ENCODE results near the gene SYNGR4. TPM values are rescaled to one million over a fixed set of nuclear protein-coding genes. Genes with fewer than 3 reads are reported as not detected.

The SYNGR4 gene
- total and polyA plus RNA-seq, 2 experiments from 2014 or later, result 0.57 TPM; not detected in 1

GRCh38 chr19:48346191-48346590 lies 18.0 kb upstream of the SYNGR4 start:
- H3K27me3 ChIP-seq, result no peaks in the 10 kb centered on the region
- H3K27ac ChIP-seq, result no peak overlapping the region
- peak in 1 of 2 donors; percentile 54 for DNase-seq (ENCODE audit: low read depth in 1 of 2, low spot score in 1 of 2)
- H3K4me3 ChIP-seq, result no peak overlapping the region
- TF ChIP-seq CTCF (IDR thresholded peaks at IDR 0.05; ENCODE audit: low read depth, low read length), result no peak
- H3K36me3 ChIP-seq, result no peaks in the 10 kb centered on the region
- no peaks in the 10 kb centered on the region for H3K9me3 ChIP-seq (ENCODE audit: low read depth)
- H3K4me1 ChIP-seq (ENCODE audit: low read depth), result no peaks in the 10 kb centered on the region

- no peak for TF ChIP-seq CTCF (IDR thresholded peaks at IDR 0.05; ENCODE audit: low read depth, low read length)
- Histone ChIP-seq H3K4me3 (no peak overlapping the region), H3K27me3 (no peaks in the 10 kb centered on the region), H3K4me1 (ENCODE audit: low read depth) (no peaks in the 10 kb centered on the region), H3K27ac (peak overlapping the region; percentile 55), H3K9me3 (ENCODE audit: low read depth) (no peaks in the 10 kb centered on the region), H3K36me3 (no peaks in the 10 kb centered on the region)
- DNase-seq (ENCODE audit: low read depth in 1 of 2, low spot score in 1 of 2), result peak in 1 of 2 donors; percentile 20
Measured at GRCh38 chr19:48348045-48348444, 16.1 kb upstream of the SYNGR4 start.

DNA sequence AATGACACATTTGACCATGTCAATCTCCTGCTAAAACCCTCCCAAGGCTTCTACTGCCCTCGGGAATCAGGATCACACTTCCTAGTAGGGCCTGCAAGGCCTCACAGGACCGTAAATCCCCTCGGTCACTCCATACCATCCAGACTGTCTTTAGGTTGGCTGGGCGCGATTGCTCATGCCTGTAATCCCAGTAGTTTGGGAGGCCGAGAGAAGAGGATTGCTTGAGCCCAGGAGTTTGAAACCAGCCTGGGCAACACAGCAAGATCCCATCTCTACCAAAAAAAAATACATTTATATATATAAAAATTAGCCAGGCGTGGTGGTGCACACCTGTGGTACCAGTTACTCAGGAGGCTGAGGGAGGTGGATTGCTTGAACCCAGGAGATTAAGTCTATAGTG lies 15.4 kb upstream of the SYNGR4 start:
- H3K4me1 ChIP-seq (ENCODE audit: low read depth), result no peaks in the 10 kb centered on the region
- no peaks in the 10 kb centered on the region for H3K9me3 ChIP-seq (ENCODE audit: low read depth)
- H3K4me3 ChIP-seq, result no peak overlapping the region
- H3K36me3 ChIP-seq, result no peaks in the 10 kb centered on the region
- no peak for TF ChIP-seq CTCF (IDR thresholded peaks at IDR 0.05; ENCODE audit: low read depth, low read length)
- DNase-seq (ENCODE audit: low read depth in 1 of 2, low spot score in 1 of 2), result no peak
- H3K27ac ChIP-seq, result no peak overlapping the region
- no peaks in the 10 kb centered on the region for H3K27me3 ChIP-seq

GRCh38 chr19:48350856-48351255 lies 13.3 kb upstream of the SYNGR4 start:
- no peak for TF ChIP-seq CTCF (IDR thresholded peaks at IDR 0.05; ENCODE audit: low read depth, low read length)
- no peaks in the 10 kb centered on the region for H3K4me1 ChIP-seq (ENCODE audit: low read depth)
- H3K27ac ChIP-seq, result no peak overlapping the region
- H3K9me3 ChIP-seq (ENCODE audit: low read depth), result no peaks in the 10 kb centered on the region
- H3K27me3 ChIP-seq, result no peaks in the 10 kb centered on the region
- no peak overlapping the region for H3K4me3 ChIP-seq
- H3K36me3 ChIP-seq, result no peaks in the 10 kb centered on the region
- DNase-seq (ENCODE audit: low read depth in 1 of 2, low spot score in 1 of 2), result no peak

GRCh38 chr19:48351341-48351752 lies 12.8 kb upstream of the SYNGR4 start:
- DNase-seq (ENCODE audit: low read depth in 1 of 2, low spot score in 1 of 2), result peak; percentile 66 to 69
- Histone ChIP-seq H3K4me1 (ENCODE audit: low read depth) (no peaks in the 10 kb centered on the region), H3K9me3 (ENCODE audit: low read depth) (no peaks in the 10 kb centered on the region), H3K27me3 (no peaks in the 10 kb centered on the region), H3K27ac (no peak overlapping the region), H3K4me3 (no peak overlapping the region), H3K36me3 (no peaks in the 10 kb centered on the region)
- peak; percentile 83 for TF ChIP-seq CTCF (IDR thresholded peaks at IDR 0.05; ENCODE audit: low read depth, low read length)

GRCh38 chr19:48353677-48354076 lies 10.5 kb upstream of the SYNGR4 start:
- TF ChIP-seq CTCF (IDR thresholded peaks at IDR 0.05; ENCODE audit: low read depth, low read length), result no peak
- DNase-seq (ENCODE audit: low read depth in 1 of 2, low spot score in 1 of 2), result no peak
- Histone ChIP-seq H3K27ac (no peak overlapping the region), H3K4me1 (ENCODE audit: low read depth) (no peaks in the 10 kb centered on the region), H3K9me3 (ENCODE audit: low read depth) (no peaks in the 10 kb centered on the region), H3K36me3 (no peaks in the 10 kb centered on the region), H3K4me3 (no peak overlapping the region), H3K27me3 (no peaks in the 10 kb centered on the region)
